ENCODE results near the gene RIN2.
"Not testable (repeated sequence)": the region's sequence is repeated elsewhere in the genome, so short reads cannot be mapped to it uniquely, and the experiment has no call there.

Gene RIN2

GRCh38 chr20:19802492-19803158 is 44.6 kb downstream of the RIN2 start:
- Histone ChIP-seq H3K9ac (ENCODE audit: low read length in 2 of 2) (no peak overlapping the region), H3K27ac (ENCODE audit: low read length) (no peak overlapping the region), H3K27me3 (ENCODE audit: control insufficient read depth in 1 of 2, insufficient read depth in 2 of 2, low read length in 2 of 2) (no peaks in the 10 kb centered on the region), H3K4me3 (ENCODE audit: low read length in 2 of 2) (no peak overlapping the region), H3K36me3 (ENCODE audit: control insufficient read depth in 2 of 2, insufficient read depth in 2 of 2, low read length in 2 of 2) (peaks cover 12 to 26% of the 10 kb centered on the region in 2 donors), H3K4me1 (ENCODE audit: control insufficient read depth, insufficient read depth, low read length) (no peaks in the 10 kb centered on the region), H3K9me3 (ENCODE audit: control insufficient read depth in 2 of 2, low read length in 2 of 2) (no peaks in the 10 kb centered on the region)

DNA sequence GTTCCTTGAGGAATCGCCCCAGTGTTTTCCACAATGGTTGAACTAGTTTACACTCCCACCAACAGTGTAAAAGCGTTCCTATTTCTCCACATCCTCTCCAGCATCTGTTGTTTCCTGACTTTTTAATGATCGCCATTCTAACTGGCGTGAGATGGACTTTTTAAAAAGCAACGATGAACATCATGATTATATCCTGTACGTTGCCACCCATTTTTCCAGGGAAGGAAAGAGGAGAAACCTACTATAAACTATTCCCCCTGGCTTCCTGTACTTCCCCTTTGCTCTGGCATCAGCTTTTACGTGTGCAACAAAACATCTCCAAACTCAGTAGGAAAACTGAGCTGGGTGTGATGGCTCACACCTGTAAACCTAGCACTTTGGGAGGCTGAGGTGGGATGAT is 48.2 kb downstream of the RIN2 start:
- H3K27ac ChIP-seq (ENCODE audit: low read length); H3K9ac ChIP-seq (ENCODE audit: low read length in 2 of 2); H3K36me3 ChIP-seq (ENCODE audit: control insufficient read depth in 2 of 2, insufficient read depth in 2 of 2, low read length in 2 of 2); H3K4me3 ChIP-seq (ENCODE audit: low read length in 2 of 2); H3K4me1 ChIP-seq (ENCODE audit: control insufficient read depth, insufficient read depth, low read length); H3K9me3 ChIP-seq (ENCODE audit: control insufficient read depth in 2 of 2, low read length in 2 of 2); H3K27me3 ChIP-seq (ENCODE audit: control insufficient read depth in 1 of 2, insufficient read depth in 2 of 2, low read length in 2 of 2): not testable (repeated sequence)

- Histone ChIP-seq H3K9ac (ENCODE audit: low read length in 2 of 2) (no peak overlapping the region), H3K4me3 (ENCODE audit: low read length in 2 of 2) (no peak overlapping the region), H3K27me3 (ENCODE audit: control insufficient read depth in 1 of 2, insufficient read depth in 2 of 2, low read length in 2 of 2) (no peaks in the 10 kb centered on the region), H3K9me3 (ENCODE audit: control insufficient read depth in 2 of 2, low read length in 2 of 2) (no peaks in the 10 kb centered on the region), H3K36me3 (ENCODE audit: control insufficient read depth in 2 of 2, insufficient read depth in 2 of 2, low read length in 2 of 2) (peaks cover 0 to 9% of the 10 kb centered on the region in 2 donors), H3K27ac (ENCODE audit: low read length) (no peak overlapping the region), H3K4me1 (ENCODE audit: control insufficient read depth, insufficient read depth, low read length) (peaks cover 4% of the 10 kb centered on the region)
Measured at GRCh38 chr20:19806806-19807190, 48.7 kb downstream of the RIN2 start.

GRCh38 chr20:19807191-19807945 is 49.3 kb downstream of the RIN2 start:
- Histone ChIP-seq H3K4me1 (ENCODE audit: control insufficient read depth, insufficient read depth, low read length) (peaks cover 4% of the 10 kb centered on the region), H3K9me3 (ENCODE audit: control insufficient read depth in 2 of 2, low read length in 2 of 2) (no peaks in the 10 kb centered on the region), H3K4me3 (ENCODE audit: low read length in 2 of 2) (no peak overlapping the region), H3K27ac (ENCODE audit: low read length) (no peak overlapping the region), H3K9ac (ENCODE audit: low read length in 2 of 2) (no peak overlapping the region), H3K27me3 (ENCODE audit: control insufficient read depth in 1 of 2, insufficient read depth in 2 of 2, low read length in 2 of 2) (no peaks in the 10 kb centered on the region), H3K36me3 (ENCODE audit: control insufficient read depth in 2 of 2, insufficient read depth in 2 of 2, low read length in 2 of 2) (peaks cover 0 to 9% of the 10 kb centered on the region in 2 donors)

Measured in stomach smooth muscle (tissue), 2 donors.